H1 (cell line): Measurements from ENCODE around the gene FOXN3.

Experiments used
- EGR1 ChIP-seq: IDR thresholded peaks from 2 replicates; pipeline ENCODE4 v1.6.1; 2011; ENCODE audit warnings: low read depth, low read length, borderline replicate concordance
- GABPA ChIP-seq: IDR thresholded peaks from 2 replicates; pipeline ENCODE4 v1.6.1; 2011; ENCODE audit warnings: mild to moderate bottlenecking, low read length, moderate library complexity, borderline replicate concordance; ENCODE audit not compliant: insufficient read depth
- HDAC2 ChIP-seq, 2 experiments: fragments of 300-600 bp in 1 of 2; sonication (generic) in 1 of 2; IDR thresholded peaks; 2 replicates each; pipeline ENCODE4 v1.6.1; 2011 to 2012; ENCODE audit warnings: low read depth in 2 of 2, low read length in 2 of 2, mild to moderate bottlenecking in 2 of 2, moderate library complexity in 2 of 2, borderline replicate concordance in 1 of 2, inconsistent platforms in 1 of 2
- KDM5A ChIP-seq: fragments of 200-600 bp; IDR thresholded peaks from 2 replicates; pipeline ENCODE4 v1.7.1; 2012; ENCODE audit warnings: mild to moderate bottlenecking, low read length, inconsistent platforms, mixed read lengths
- POLR2A ChIP-seq, 2 experiments: IDR thresholded peaks; 1 replicate in 1 of 2; 2 replicates in 1 of 2; pipeline ENCODE4 v1.6.1; 2011; ENCODE audit warnings: low read depth in 2 of 2, low read length in 2 of 2, mild to moderate bottlenecking in 2 of 2; ENCODE audit errors: control extremely low read depth in 1 of 2
- TAF1 ChIP-seq: IDR thresholded peaks from 2 replicates; pipeline ENCODE4 v1.6.1; 2011; ENCODE audit warnings: mild to moderate bottlenecking, low read depth, low read length
- YY1 ChIP-seq: IDR thresholded peaks from 2 replicates; pipeline ENCODE4 v1.6.1; 2011; ENCODE audit warnings: low read depth, mild to moderate bottlenecking, low read length

- TF ChIP-seq GABPA (no peak), HDAC2 (IDR thresholded peaks at IDR 0.05; ENCODE audit: borderline replicate concordance in 1 of 2, low read depth in 2 of 2, low read length in 2 of 2) (no peak), TAF1 (no peak), EGR1 (no peak), POLR2A (IDR thresholded peaks at IDR 0.05; ENCODE audit: control extremely low read depth in 1 of 2, low read depth in 2 of 2, low read length in 2 of 2) (no peak), KDM5A (no peak), YY1 (no peak)
Observed at GRCh38 chr14:89243741-89244140, 173.3 kb downstream of the FOXN3 start.
